Ascending aorta (tissue), 2 donors: ENCODE measurements around the gene RAB3GAP2. TPM values are rescaled to one million over a fixed set of nuclear protein-coding genes. Genes with fewer than 3 reads are reported as not detected.
A peak's percentile ranks its signal among the peaks of the same experiment; 100 is the strongest.

Source experiments
- DNase-seq, 2 donors: peaks; one replicate each; pipeline ENCODE4 v3.0.0-alpha.2; 2019; ENCODE audit warnings: low spot score in 2 of 2
- H3K27ac ChIP-seq, 2 donors: fragments of 200-600 bp; sonication (generic); one replicate each; pipeline ENCODE4 v1.5.1; 2016 to 2017; ENCODE audit warnings: mild to moderate bottlenecking in 1 of 2
- H3K27me3 ChIP-seq: fragments of 200-600 bp; sonication (generic); one replicate; pipeline ENCODE4 v1.5.1; 2017
- H3K36me3 ChIP-seq, 2 donors: fragments of 200-600 bp; sonication (generic); one replicate each; pipeline ENCODE4 v1.5.1; 2016
- H3K4me1 ChIP-seq, 2 donors: fragments of 200-600 bp; sonication (generic); one replicate each; pipeline ENCODE4 v1.5.1; 2016 to 2017; ENCODE audit warnings: mild to moderate bottlenecking in 1 of 2
- H3K4me3 ChIP-seq, 2 donors: fragments of 200-600 bp; sonication (generic); one replicate each; pipeline ENCODE4 v1.5.1; 2016 to 2017; ENCODE audit warnings: mild to moderate bottlenecking in 1 of 2
- H3K9me3 ChIP-seq, 2 donors: fragments of 200-600 bp; sonication (generic); one replicate each; pipeline ENCODE4 v1.5.1; 2016
- CTCF ChIP-seq, 3 experiments: fragments of 200-600 bp in 2 of 3; fragments of 450-650 bp in 1 of 3; sonication (generic) in 2 of 3; IDR thresholded peaks; one replicate each; pipeline ENCODE4 v1.5.1; 2016 to 2019; ENCODE audit warnings: antibody characterized with exemption in 3 of 3, mild to moderate bottlenecking in 1 of 3, moderate library complexity in 1 of 3
- intact Hi-C: fragments of 100-400 bp; cut with DNase I; formaldehyde crosslinking; loops from one replicate; pipeline ENCODE4 v1.15.1; 2023
- total RNA-seq: library from RNA; depleted of rRNA; stranded (reverse); fragments of >200 nt; gene quantifications from one replicate; pipeline ENCODE4 v1.1.0, GENCODE V29; 2016

Gene RAB3GAP2
- total RNA-seq, 1 donor from 2014 or later: 9.8 TPM

DNA sequence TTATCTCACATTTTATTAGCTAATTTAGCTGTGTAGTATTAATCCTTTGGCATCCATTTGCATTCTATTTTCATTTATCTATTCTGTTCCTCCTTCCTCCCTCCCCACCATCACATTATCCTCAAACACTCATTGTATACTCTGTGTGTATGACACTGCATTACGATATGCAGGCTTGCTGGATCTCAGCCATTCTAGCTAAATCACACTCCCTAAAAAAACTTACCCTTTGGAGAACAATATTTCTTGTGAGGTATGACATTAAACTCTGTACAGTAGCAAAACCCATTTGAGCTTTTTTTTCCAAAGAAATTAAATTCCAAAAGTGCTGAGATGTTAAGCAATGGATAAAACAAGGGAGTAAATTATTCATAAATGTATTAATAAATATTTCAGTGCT is 11.4 kb upstream of the RAB3GAP2 start:
- Histone ChIP-seq H3K9me3 (no peaks in the 10 kb centered on the region), H3K27me3 (no peaks in the 10 kb centered on the region), H3K4me1 (no peaks in the 10 kb centered on the region), H3K4me3 (no peak overlapping the region), H3K36me3 (no peaks in the 10 kb centered on the region), H3K27ac (no peak overlapping the region)
- no peak for DNase-seq
- intact Hi-C loops: no loop called here
- TF ChIP-seq CTCF (IDR thresholded peaks at IDR 0.05): no peak

DNA sequence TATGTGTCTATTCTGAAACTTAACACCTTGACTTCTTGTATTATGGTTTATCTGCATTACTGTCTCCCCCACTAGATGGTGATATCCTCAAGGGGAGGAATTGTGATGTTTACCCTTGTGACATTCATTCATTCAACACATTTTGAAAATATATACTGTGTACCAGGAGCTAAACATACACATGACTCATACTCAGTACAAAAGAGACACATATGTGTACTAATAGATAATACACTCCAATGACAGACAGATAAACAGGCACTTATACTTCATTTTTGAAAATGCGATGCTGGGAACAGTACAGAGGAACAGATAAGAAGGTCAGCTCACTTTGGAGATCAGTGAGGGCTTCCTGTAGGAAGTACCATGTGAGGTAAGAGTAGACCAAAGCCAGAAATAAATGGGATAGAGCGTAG is 8.9 kb upstream of the RAB3GAP2 start:
- Histone ChIP-seq H3K4me3 (no peak overlapping the region), H3K27ac (no peak overlapping the region), H3K36me3 (no peaks in the 10 kb centered on the region), H3K4me1 (no peaks in the 10 kb centered on the region), H3K27me3 (no peaks in the 10 kb centered on the region), H3K9me3 (no peaks in the 10 kb centered on the region)
- TF ChIP-seq CTCF (IDR thresholded peaks at IDR 0.05): peak in 1 of 3 experiments; percentile 27
- intact Hi-C loops: no loop called here
- no peak for DNase-seq

- Histone ChIP-seq H3K4me1 (no peaks in the 10 kb centered on the region), H3K36me3 (no peaks in the 10 kb centered on the region), H3K4me3 (no peak overlapping the region), H3K27me3 (no peaks in the 10 kb centered on the region), H3K27ac (no peak overlapping the region), H3K9me3 (no peaks in the 10 kb centered on the region)
- no peak for TF ChIP-seq CTCF (IDR thresholded peaks at IDR 0.05)
- no peak for DNase-seq
- intact Hi-C loops: no loop called here
Observed at GRCh38 chr1:220280249-220280648, 8.0 kb upstream of the RAB3GAP2 start.

- H3K27me3 ChIP-seq: no peaks in the 10 kb centered on the region
Observed at GRCh38 chr1:220278991-220279390, 6.7 kb upstream of the RAB3GAP2 start.

GRCh38 chr1:220275430-220275829 is 3.2 kb upstream of the RAB3GAP2 start:
- intact Hi-C loops: loop anchor here (10.0 kb wide), 1 partner anchor 499 kb away; no protein-coding TSS in a partner anchor

More at GRCh38 chr1:220278991-220279390, 6.7 kb upstream of the RAB3GAP2 start:
- intact Hi-C loops: loop anchor here (10.0 kb wide), 1 partner anchor 496 kb away; no protein-coding TSS in a partner anchor
- H3K9me3 ChIP-seq: no peaks in the 10 kb centered on the region
- no peaks in the 10 kb centered on the region for H3K4me1 ChIP-seq
- no peaks in the 10 kb centered on the region for H3K36me3 ChIP-seq
- no peak overlapping the region for H3K4me3 ChIP-seq
- DNase-seq: no peak
- no peak overlapping the region for H3K27ac ChIP-seq
- TF ChIP-seq CTCF (IDR thresholded peaks at IDR 0.05): no peak

More at GRCh38 chr1:220275430-220275829, 3.2 kb upstream of the RAB3GAP2 start:
- no peak for DNase-seq
- H3K36me3 ChIP-seq: no peaks in the 10 kb centered on the region
- H3K4me3 ChIP-seq: no peak overlapping the region
- no peak for TF ChIP-seq CTCF (IDR thresholded peaks at IDR 0.05)
- H3K27ac ChIP-seq: no peak overlapping the region
- H3K4me1 ChIP-seq: peaks cover 0 to 13% of the 10 kb centered on the region in 2 donors
- no peaks in the 10 kb centered on the region for H3K9me3 ChIP-seq
- no peaks in the 10 kb centered on the region for H3K27me3 ChIP-seq
